ENCODE measurements around the gene BACH2.
A peak's percentile ranks its signal among the peaks of the same experiment; 100 is the strongest.

Gene BACH2

DNA sequence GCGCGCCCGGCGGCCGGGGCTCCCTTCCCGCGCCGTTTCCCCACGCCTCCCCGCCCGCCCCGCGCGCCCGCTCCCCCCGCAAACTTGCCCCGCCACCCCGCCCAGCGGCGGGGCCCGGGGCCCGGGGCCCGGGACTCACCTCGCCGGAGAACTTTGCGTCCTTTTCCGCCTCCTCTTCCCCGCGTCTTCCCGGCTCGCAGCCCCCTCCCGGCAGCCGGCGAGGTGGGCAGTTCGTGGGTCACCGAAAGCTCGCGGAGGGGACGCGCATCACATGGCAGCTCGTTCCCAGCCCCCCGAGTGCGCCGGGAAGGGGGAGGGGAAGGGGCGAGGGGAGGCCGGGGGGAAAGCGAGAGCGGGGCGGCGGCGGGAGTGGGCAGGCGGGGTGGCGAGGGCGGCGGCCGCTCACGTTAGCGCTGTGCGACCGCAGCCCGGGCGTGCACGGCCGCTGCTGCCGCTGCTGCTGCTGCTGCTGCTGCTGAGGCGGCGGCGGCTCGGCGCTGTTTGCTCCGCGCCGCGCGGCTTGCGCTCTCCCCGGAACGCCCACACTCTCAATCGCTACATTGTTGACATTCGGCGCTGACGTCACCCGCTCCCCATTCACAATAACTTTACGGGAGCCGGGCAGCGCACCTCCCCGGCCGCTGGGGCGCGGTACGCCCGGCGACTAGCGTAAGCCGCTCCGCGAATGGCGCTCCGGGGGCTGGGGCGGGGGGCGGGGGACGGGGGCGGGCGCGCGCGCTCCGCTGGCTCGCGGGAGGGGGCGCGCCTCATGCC, at the start of gene BACH2:
Gene BACH2 (minus strand): TSS at position 503 of the 774 bp plus-strand sequence. CDS start 287,999 bp downstream, outside the sequence.
- H4K20me1 ChIP-seq (ENCODE audit: insufficient read depth), result no peaks in the 10 kb centered on the region
- peak within 1 kb of the TSS; percentile 72 for H3K9ac ChIP-seq
- H2AFZ ChIP-seq (ENCODE audit: low read depth), result peak within 1 kb of the TSS; percentile 44; the same call in 1 of the 2 replicates
- no peaks in the 10 kb centered on the region for H3K27me3 ChIP-seq (ENCODE audit: insufficient read depth, low read depth)
- TF ChIP-seq, protein P1, sequence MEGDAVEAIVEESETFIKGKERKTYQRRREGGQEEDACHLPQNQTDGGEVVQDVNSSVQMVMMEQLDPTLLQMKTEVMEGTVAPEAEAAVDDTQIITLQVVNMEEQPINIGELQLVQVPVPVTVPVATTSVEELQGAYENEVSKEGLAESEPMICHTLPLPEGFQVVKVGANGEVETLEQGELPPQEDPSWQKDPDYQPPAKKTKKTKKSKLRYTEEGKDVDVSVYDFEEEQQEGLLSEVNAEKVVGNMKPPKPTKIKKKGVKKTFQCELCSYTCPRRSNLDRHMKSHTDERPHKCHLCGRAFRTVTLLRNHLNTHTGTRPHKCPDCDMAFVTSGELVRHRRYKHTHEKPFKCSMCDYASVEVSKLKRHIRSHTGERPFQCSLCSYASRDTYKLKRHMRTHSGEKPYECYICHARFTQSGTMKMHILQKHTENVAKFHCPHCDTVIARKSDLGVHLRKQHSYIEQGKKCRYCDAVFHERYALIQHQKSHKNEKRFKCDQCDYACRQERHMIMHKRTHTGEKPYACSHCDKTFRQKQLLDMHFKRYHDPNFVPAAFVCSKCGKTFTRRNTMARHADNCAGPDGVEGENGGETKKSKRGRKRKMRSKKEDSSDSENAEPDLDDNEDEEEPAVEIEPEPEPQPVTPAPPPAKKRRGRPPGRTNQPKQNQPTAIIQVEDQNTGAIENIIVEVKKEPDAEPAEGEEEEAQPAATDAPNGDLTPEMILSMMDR (conservative IDR thresholded peaks at IDR 0.05; ENCODE audit: low read depth, low read length), result no peak
- peaks cover 24% of the 10 kb centered on the region; the same call in 1 of the 2 replicates for H3K79me2 ChIP-seq (ENCODE audit: insufficient read depth, low read depth)
- H3K4me3 ChIP-seq (IDR thresholded peaks at IDR 0.05; ENCODE audit: insufficient read depth, low read depth, low read length), result no peak within 1 kb of the TSS
- H3K4me1 ChIP-seq (ENCODE audit: low read depth, poor library complexity, severe bottlenecking), result peaks cover 30% of the 10 kb centered on the region
- peak within 1 kb of the TSS; percentile 73; the same call in 1 of the 2 replicates for H3K4me2 ChIP-seq
- no peaks in the 10 kb centered on the region for H3K36me3 ChIP-seq (ENCODE audit: insufficient read depth)
- peak within 1 kb of the TSS; percentile 54 for H3K27ac ChIP-seq

DNA sequence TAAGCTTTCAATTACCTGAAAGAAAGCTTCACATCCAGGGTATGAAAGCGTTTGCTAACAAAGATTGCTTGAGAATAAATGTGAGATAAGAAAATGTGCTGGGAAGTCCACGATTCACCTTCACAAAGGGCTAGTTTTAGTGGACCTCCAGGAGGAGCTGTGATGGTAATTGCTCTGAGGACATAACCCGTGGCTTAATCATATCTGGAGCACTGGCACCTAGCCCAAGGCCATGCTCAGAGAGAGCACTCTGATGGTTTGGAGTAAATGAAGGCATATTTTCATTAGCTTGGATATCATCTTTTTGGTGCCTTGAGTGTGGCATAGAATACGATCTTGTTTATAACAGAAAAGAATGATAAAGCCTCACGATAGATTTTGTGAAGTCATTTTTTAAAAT, 46.9 kb upstream of the BACH2 start:
- no peak overlapping the region for H3K9ac ChIP-seq
- H3K4me3 ChIP-seq (IDR thresholded peaks at IDR 0.05; ENCODE audit: insufficient read depth, low read depth, low read length), result no peak overlapping the region
- H3K27me3 ChIP-seq (ENCODE audit: insufficient read depth, low read depth), result no peaks in the 10 kb centered on the region
- no peak overlapping the region for H2AFZ ChIP-seq (ENCODE audit: low read depth)
- TF ChIP-seq, protein P1 (conservative IDR thresholded peaks at IDR 0.05; ENCODE audit: low read depth, low read length), result no peak
- H3K79me2 ChIP-seq (ENCODE audit: insufficient read depth, low read depth), result no peaks in the 10 kb centered on the region
- H3K4me1 ChIP-seq (ENCODE audit: low read depth, poor library complexity, severe bottlenecking), result no peaks in the 10 kb centered on the region
- no peaks in the 10 kb centered on the region for H3K36me3 ChIP-seq (ENCODE audit: insufficient read depth)
- no peak overlapping the region for H3K4me2 ChIP-seq
- no peaks in the 10 kb centered on the region for H4K20me1 ChIP-seq (ENCODE audit: insufficient read depth)
- H3K27ac ChIP-seq, result no peak overlapping the region

DNA sequence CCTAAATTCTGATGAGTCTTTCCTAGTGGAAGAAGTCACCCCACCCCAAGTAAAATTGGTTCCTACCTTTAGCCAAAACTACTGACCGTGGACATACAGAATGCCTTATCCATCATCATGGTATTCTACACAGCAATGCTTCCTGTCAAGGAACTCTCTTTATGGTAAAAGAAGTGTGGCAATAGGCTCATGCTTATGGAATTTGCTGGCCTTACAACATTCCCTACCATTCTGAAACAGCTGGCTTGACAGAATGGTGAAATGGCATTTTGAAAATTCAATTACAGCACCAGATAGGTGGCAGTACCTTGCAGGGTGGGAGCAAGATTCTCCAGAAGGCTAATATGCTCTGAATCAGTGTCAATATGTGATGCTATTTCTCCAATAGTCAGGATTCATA, 41.8 kb upstream of the BACH2 start:
- H3K9ac ChIP-seq, result no peak overlapping the region
- H3K27me3 ChIP-seq (ENCODE audit: insufficient read depth, low read depth), result no peaks in the 10 kb centered on the region
- no peak overlapping the region for H3K4me2 ChIP-seq
- no peaks in the 10 kb centered on the region for H3K36me3 ChIP-seq (ENCODE audit: insufficient read depth)
- no peaks in the 10 kb centered on the region for H4K20me1 ChIP-seq (ENCODE audit: insufficient read depth)
- H3K27ac ChIP-seq, result no peak overlapping the region
- H3K4me1 ChIP-seq (ENCODE audit: low read depth, poor library complexity, severe bottlenecking), result no peaks in the 10 kb centered on the region
- H3K79me2 ChIP-seq (ENCODE audit: insufficient read depth, low read depth), result no peaks in the 10 kb centered on the region
- H3K4me3 ChIP-seq (IDR thresholded peaks at IDR 0.05; ENCODE audit: insufficient read depth, low read depth, low read length), result no peak overlapping the region
- TF ChIP-seq, protein P1 (conservative IDR thresholded peaks at IDR 0.05; ENCODE audit: low read depth, low read length), result no peak
- H2AFZ ChIP-seq (ENCODE audit: low read depth), result no peak overlapping the region

DNA sequence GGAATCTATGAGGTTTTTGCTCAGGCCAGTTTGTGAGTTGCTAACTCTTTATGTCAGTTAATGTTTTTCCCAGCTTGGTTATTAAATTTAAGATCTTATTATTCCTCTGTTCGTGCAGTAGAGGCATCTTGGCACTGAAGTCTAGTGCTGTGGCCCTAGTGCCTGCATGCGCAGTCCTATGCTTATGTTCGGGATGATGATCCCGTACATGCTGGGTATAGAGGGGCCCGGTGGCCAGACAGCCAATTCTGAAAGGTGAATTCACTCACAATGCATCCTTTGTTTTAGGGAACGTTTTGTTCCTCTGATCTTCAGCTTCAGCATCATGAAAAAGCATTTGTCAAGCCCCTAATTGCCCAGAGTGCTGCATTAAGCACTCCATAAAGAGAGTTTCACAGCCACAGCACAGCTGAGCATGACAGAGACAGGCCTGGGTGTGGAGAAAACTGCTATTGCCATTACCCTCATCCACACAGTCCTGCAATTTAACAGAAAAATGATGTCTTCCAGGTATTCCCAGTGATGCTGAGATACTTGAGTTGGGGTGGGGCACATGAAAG, 39.8 kb upstream of the BACH2 start:
- Histone ChIP-seq H3K4me2 (no peak overlapping the region), H2AFZ (ENCODE audit: low read depth) (no peak overlapping the region), H4K20me1 (ENCODE audit: insufficient read depth) (no peaks in the 10 kb centered on the region), H3K36me3 (ENCODE audit: insufficient read depth) (no peaks in the 10 kb centered on the region), H3K4me1 (ENCODE audit: low read depth, poor library complexity, severe bottlenecking) (no peaks in the 10 kb centered on the region), H3K27me3 (ENCODE audit: insufficient read depth, low read depth) (no peaks in the 10 kb centered on the region), H3K79me2 (ENCODE audit: insufficient read depth, low read depth) (no peaks in the 10 kb centered on the region), H3K4me3 (IDR thresholded peaks at IDR 0.05; ENCODE audit: insufficient read depth, low read depth, low read length) (no peak overlapping the region), H3K27ac (no peak overlapping the region), H3K9ac (no peak overlapping the region)
- TF ChIP-seq, protein P1 (conservative IDR thresholded peaks at IDR 0.05; ENCODE audit: low read depth, low read length), result no peak
